GM03348 (cell line): Measurements from ENCODE around the gene SH2D6.
"Not testable (repeated sequence)": the region's sequence is repeated elsewhere in the genome, so short reads cannot be mapped to it uniquely, and the experiment has no call there.

ENCODE experiments used
- DNase-seq: peaks from one replicate; pipeline ENCODE4 v3.0.0; 2012; ENCODE audit warnings: low spot score

The SH2D6 gene

GRCh38 chr2:85418132-85419008 is at the start of gene SH2D6:
Gene SH2D6 (plus strand): TSS chr2:85418714. CDS start chr2:85429466, 10,752 bp downstream.
- peak; percentile 93 for DNase-seq

- no peak for DNase-seq
These were observed 49.6 kb upstream of the SH2D6 start for GRCh38 chr2:85368921-85369320.

- no peak for DNase-seq
These were observed 49.0 kb upstream of the SH2D6 start for GRCh38 chr2:85369500-85369899.

- no peak for DNase-seq
These were observed 47.5 kb upstream of the SH2D6 start for GRCh38 chr2:85371045-85371444.

GRCh38 chr2:85376291-85377065 is 42.0 kb upstream of the SH2D6 start:
- peak; percentile 63 for DNase-seq

- DNase-seq: no peak
These were observed 41.4 kb upstream of the SH2D6 start for GRCh38 chr2:85377083-85377482.

GRCh38 chr2:85378257-85378656 is 40.3 kb upstream of the SH2D6 start:
- DNase-seq: no peak

GRCh38 chr2:85380048-85380447 is 38.5 kb upstream of the SH2D6 start:
- no peak for DNase-seq

- DNase-seq: not testable (repeated sequence)
These were observed 35.4 kb upstream of the SH2D6 start for GRCh38 chr2:85383151-85383550.

GRCh38 chr2:85383850-85384249 is 34.7 kb upstream of the SH2D6 start:
- no peak for DNase-seq

- DNase-seq: no peak
These were observed 32.8 kb upstream of the SH2D6 start for GRCh38 chr2:85385746-85386145.

GRCh38 chr2:85387754-85388153 is 30.8 kb upstream of the SH2D6 start:
- DNase-seq: no peak

GRCh38 chr2:85388878-85389538 is 29.5 kb upstream of the SH2D6 start:
- DNase-seq: no peak

GRCh38 chr2:85390941-85391669 is 27.4 kb upstream of the SH2D6 start:
- DNase-seq: peak; percentile 81

GRCh38 chr2:85393836-85394235 is 24.7 kb upstream of the SH2D6 start:
- DNase-seq: peak; percentile 83

- DNase-seq: peak; percentile 24
These were observed 24.2 kb upstream of the SH2D6 start for GRCh38 chr2:85394261-85394681.

GRCh38 chr2:85394976-85395375 is 23.5 kb upstream of the SH2D6 start:
- DNase-seq: no peak

GRCh38 chr2:85395912-85396475 is 22.5 kb upstream of the SH2D6 start:
- no peak for DNase-seq

- no peak for DNase-seq
These were observed 21.7 kb upstream of the SH2D6 start for GRCh38 chr2:85396531-85397470.

GRCh38 chr2:85397925-85398331 is 20.6 kb upstream of the SH2D6 start:
- no peak for DNase-seq
